K562 (cell line): ENCODE results near the gene SLC6A7.

Experiments used
- BACH1 ChIP-seq: fragments of 200-800 bp; sonication (Bioruptor generic); IDR thresholded peaks from 2 replicates; pipeline ENCODE4 v1.6.1; 2016; ENCODE audit warnings: missing genetic modification characterization, missing compliant biosample characterization
- C11orf30 ChIP-seq: fragments of 450-650 bp; IDR thresholded peaks from 2 replicates; pipeline ENCODE4 v1.6.1; 2016; ENCODE audit warnings: low read depth, mild to moderate bottlenecking
- CHD2 ChIP-seq: IDR thresholded peaks from 2 replicates; pipeline ENCODE4 v1.6.1; 2011; ENCODE audit warnings: low read depth, low read length
- HDGF ChIP-seq: fragments of 450-650 bp; IDR thresholded peaks from 2 replicates; pipeline ENCODE4 v1.6.1; 2016
- POLR2A ChIP-seq: fragments of 450-650 bp; conservative IDR thresholded peaks from 2 replicates; pipeline ENCODE4 v1.6.1; 2016
- POLR2AphosphoS2 ChIP-seq: IDR thresholded peaks from 2 replicates; pipeline ENCODE4 v1.6.1; 2012; ENCODE audit warnings: low read length, improper control_type of control experiment
- RBBP5 ChIP-seq: fragments of 200-600 bp; sonication (generic); IDR thresholded peaks from 2 replicates; pipeline ENCODE4 v1.6.1; 2012; ENCODE audit warnings: borderline replicate concordance, mild to moderate bottlenecking, low read length, control low read depth, inconsistent platforms; ENCODE audit not compliant: insufficient read depth, poor library complexity, severe bottlenecking
- TFAM ChIP-seq: fragments of 250-450 bp; sonication (Bioruptor Pico); conservative IDR thresholded peaks from 2 replicates; pipeline ENCODE4 v1.5.0; 2021; ENCODE audit warnings: mild to moderate bottlenecking, moderate library complexity
- TF ChIP-seq, protein P1 (sequence below): fragments of 250-450 bp; sonication (Bioruptor Pico); IDR thresholded peaks from 2 replicates; pipeline ENCODE4 v1.4.0; 2020; ENCODE audit warnings: borderline replicate concordance
- TF ChIP-seq, protein P2 (sequence below): sonication (generic); formaldehyde crosslinking; IDR thresholded peaks from 2 replicates; pipeline ENCODE4 v1.8.0; 2022; ENCODE audit warnings: missing genetic modification reagents, mild to moderate bottlenecking, borderline replicate concordance
- TF ChIP-seq, protein P3 (sequence below), 2 experiments: IDR thresholded peaks; 2 replicates each; pipeline ENCODE4 v1.6.1; 2012; ENCODE audit warnings: improper control_type of control experiment in 2 of 2, low read depth in 2 of 2, low read length in 2 of 2, borderline replicate concordance in 1 of 2
- TF ChIP-seq, protein P4 (sequence below): sonication (generic); formaldehyde crosslinking; IDR thresholded peaks from 2 replicates; pipeline ENCODE4 v1.8.1; 2022; ENCODE audit warnings: missing genetic modification reagents

DNA sequence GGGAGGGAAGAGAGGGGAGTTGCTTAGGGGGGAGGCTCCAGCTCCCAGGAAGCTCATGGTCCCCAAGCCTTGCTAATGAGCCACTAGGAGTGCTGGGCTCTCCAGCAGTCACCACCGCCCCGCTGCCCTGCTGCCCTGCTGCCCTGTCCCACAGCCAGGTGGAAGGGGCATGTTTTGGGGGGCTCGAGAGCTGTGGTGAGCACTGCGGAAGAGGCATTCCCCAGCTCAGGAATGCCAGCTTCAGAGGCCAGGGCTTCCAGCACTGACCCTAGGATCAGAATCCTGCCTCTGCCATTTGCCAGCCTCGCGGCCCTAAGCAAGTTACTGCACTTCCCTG lies 16.9 kb downstream of the SLC6A7 start:
- no peak for TF ChIP-seq POLR2A
- TF ChIP-seq, protein P1, sequence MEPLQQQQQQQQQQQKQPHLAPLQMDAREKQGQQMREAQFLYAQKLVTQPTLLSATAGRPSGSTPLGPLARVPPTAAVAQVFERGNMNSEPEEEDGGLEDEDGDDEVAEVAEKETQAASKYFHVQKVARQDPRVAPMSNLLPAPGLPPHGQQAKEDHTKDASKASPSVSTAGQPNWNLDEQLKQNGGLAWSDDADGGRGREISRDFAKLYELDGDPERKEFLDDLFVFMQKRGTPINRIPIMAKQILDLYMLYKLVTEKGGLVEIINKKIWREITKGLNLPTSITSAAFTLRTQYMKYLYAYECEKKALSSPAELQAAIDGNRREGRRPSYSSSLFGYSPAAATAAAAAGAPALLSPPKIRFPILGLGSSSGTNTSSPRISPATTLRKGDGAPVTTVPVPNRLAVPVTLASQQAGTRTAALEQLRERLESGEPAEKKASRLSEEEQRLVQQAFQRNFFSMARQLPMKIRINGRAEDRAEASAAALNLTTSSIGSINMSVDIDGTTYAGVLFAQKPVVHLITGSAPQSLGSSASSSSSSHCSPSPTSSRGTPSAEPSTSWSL (CRISPR knock-in tag) = no peak
- no peak for TF ChIP-seq CHD2
- TF ChIP-seq POLR2AphosphoS2 = no peak
- TF ChIP-seq HDGF = no peak
- no peak for TF ChIP-seq BACH1 (tag)
- TF ChIP-seq, protein P2, sequence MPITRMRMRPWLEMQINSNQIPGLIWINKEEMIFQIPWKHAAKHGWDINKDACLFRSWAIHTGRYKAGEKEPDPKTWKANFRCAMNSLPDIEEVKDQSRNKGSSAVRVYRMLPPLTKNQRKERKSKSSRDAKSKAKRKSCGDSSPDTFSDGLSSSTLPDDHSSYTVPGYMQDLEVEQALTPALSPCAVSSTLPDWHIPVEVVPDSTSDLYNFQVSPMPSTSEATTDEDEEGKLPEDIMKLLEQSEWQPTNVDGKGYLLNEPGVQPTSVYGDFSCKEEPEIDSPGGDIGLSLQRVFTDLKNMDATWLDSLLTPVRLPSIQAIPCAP (CRISPR knock-in tag) = no peak
- TF ChIP-seq TFAM = no peak
- no peak for TF ChIP-seq C11orf30
- TF ChIP-seq, protein P3, sequence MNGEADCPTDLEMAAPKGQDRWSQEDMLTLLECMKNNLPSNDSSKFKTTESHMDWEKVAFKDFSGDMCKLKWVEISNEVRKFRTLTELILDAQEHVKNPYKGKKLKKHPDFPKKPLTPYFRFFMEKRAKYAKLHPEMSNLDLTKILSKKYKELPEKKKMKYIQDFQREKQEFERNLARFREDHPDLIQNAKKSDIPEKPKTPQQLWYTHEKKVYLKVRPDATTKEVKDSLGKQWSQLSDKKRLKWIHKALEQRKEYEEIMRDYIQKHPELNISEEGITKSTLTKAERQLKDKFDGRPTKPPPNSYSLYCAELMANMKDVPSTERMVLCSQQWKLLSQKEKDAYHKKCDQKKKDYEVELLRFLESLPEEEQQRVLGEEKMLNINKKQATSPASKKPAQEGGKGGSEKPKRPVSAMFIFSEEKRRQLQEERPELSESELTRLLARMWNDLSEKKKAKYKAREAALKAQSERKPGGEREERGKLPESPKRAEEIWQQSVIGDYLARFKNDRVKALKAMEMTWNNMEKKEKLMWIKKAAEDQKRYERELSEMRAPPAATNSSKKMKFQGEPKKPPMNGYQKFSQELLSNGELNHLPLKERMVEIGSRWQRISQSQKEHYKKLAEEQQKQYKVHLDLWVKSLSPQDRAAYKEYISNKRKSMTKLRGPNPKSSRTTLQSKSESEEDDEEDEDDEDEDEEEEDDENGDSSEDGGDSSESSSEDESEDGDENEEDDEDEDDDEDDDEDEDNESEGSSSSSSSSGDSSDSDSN (IDR thresholded peaks at IDR 0.05; ENCODE audit: borderline replicate concordance in 1 of 2, low read depth in 2 of 2, low read length in 2 of 2) = no peak
- TF ChIP-seq, protein P4, sequence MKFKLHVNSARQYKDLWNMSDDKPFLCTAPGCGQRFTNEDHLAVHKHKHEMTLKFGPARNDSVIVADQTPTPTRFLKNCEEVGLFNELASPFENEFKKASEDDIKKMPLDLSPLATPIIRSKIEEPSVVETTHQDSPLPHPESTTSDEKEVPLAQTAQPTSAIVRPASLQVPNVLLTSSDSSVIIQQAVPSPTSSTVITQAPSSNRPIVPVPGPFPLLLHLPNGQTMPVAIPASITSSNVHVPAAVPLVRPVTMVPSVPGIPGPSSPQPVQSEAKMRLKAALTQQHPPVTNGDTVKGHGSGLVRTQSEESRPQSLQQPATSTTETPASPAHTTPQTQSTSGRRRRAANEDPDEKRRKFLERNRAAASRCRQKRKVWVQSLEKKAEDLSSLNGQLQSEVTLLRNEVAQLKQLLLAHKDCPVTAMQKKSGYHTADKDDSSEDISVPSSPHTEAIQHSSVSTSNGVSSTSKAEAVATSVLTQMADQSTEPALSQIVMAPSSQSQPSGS (CRISPR knock-in tag) = no peak
- TF ChIP-seq RBBP5 = no peak
